Glutamatergic neuron (in vitro differentiated cells): ENCODE results near the gene TNS1. TPM values are rescaled to one million over a fixed set of nuclear protein-coding genes. Genes with fewer than 3 reads are reported as not detected.

Experiments
- DNase-seq: peaks from one replicate; pipeline ENCODE4 v3.0.0; 2022
- H3K27ac Mint-ChIP-seq: one replicate; pipeline ENCODE4 v1.8.0; 2020; ENCODE audit warnings: mild to moderate bottlenecking, mixed read lengths, inconsistent platforms; ENCODE audit not compliant: unreplicated experiment
- H3K27me3 Mint-ChIP-seq: one replicate; pipeline ENCODE4 v1.8.0; 2020; ENCODE audit warnings: mild to moderate bottlenecking, moderate library complexity, mixed read lengths, inconsistent platforms; ENCODE audit not compliant: unreplicated experiment
- H3K36me3 Mint-ChIP-seq: one replicate; pipeline ENCODE4 v1.8.0; 2020; ENCODE audit warnings: mild to moderate bottlenecking, mixed read lengths, inconsistent platforms; ENCODE audit not compliant: unreplicated experiment
- H3K4me1 Mint-ChIP-seq: one replicate; pipeline ENCODE4 v1.8.0; 2020; ENCODE audit warnings: mild to moderate bottlenecking, low read depth, mixed read lengths, inconsistent platforms; ENCODE audit not compliant: unreplicated experiment
- H3K4me3 Mint-ChIP-seq: one replicate; pipeline ENCODE4 v1.8.0; 2020; ENCODE audit warnings: mild to moderate bottlenecking, mixed read lengths, inconsistent platforms; ENCODE audit not compliant: unreplicated experiment
- H3K9me3 Mint-ChIP-seq: one replicate; pipeline ENCODE4 v1.8.0; 2020; ENCODE audit warnings: mild to moderate bottlenecking, moderate library complexity, mixed read lengths, inconsistent platforms; ENCODE audit not compliant: unreplicated experiment
- total RNA-seq: library from RNA; stranded (reverse); fragmentation: NEBNext Ultra II Directional; extraction: Animal tissue kit (Norgen Biotek cat#: 25700); gene quantifications from one replicate; pipeline ENCODE4 v1.2.1, GENCODE V29; 2021; ENCODE audit not compliant: unreplicated experiment
- TF ChIP-seq, protein P1 (sequence below): fragments of 200-600 bp; sonication (generic); IDR thresholded peaks from one replicate; pipeline ENCODE4 v1.5.0; 2021; ENCODE audit not compliant: partially characterized antibody, unreplicated experiment

TNS1 gene
- total RNA-seq, 1 donor from 2014 or later = 3.2 TPM

DNA sequence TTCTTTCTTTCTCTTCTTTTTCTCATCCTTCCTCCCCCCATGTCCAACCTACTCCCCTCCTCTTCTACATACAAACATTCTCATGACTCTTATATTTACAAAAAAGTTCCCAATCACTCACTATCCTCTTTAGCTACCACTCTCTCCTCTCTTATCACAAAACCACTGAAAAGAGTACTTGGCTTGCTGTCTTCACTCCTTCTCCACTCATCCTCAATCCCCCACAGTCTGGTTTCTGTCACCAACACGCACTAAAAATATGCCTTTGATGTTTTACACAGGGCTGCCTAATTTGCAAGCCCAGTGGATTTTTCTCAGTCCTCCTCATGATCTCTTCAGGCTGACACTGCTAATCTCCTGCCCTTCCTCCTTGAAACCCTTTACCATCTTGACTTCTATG, 159.5 kb downstream of the TNS1 start:
- Mint-ChIP-seq H3K27me3 (no peaks in the 10 kb centered on the region), H3K4me1 (no peaks in the 10 kb centered on the region), H3K9me3 (no peaks in the 10 kb centered on the region), H3K36me3 (no peaks in the 10 kb centered on the region), H3K4me3 (no peak overlapping the region), H3K27ac (no peak overlapping the region)
- TF ChIP-seq, protein P1, sequence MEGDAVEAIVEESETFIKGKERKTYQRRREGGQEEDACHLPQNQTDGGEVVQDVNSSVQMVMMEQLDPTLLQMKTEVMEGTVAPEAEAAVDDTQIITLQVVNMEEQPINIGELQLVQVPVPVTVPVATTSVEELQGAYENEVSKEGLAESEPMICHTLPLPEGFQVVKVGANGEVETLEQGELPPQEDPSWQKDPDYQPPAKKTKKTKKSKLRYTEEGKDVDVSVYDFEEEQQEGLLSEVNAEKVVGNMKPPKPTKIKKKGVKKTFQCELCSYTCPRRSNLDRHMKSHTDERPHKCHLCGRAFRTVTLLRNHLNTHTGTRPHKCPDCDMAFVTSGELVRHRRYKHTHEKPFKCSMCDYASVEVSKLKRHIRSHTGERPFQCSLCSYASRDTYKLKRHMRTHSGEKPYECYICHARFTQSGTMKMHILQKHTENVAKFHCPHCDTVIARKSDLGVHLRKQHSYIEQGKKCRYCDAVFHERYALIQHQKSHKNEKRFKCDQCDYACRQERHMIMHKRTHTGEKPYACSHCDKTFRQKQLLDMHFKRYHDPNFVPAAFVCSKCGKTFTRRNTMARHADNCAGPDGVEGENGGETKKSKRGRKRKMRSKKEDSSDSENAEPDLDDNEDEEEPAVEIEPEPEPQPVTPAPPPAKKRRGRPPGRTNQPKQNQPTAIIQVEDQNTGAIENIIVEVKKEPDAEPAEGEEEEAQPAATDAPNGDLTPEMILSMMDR = no peak
- DNase-seq = no peak

GRCh38 chr2:217842017-217842416, 160.8 kb downstream of the TNS1 start:
- Mint-ChIP-seq H3K4me1 (peaks cover 12% of the 10 kb centered on the region), H3K36me3 (no peaks in the 10 kb centered on the region), H3K27me3 (peaks cover 1% of the 10 kb centered on the region), H3K4me3 (no peak overlapping the region), H3K27ac (no peak overlapping the region), H3K9me3 (peaks cover 2% of the 10 kb centered on the region)
- TF ChIP-seq, protein P1 = no peak
- no peak for DNase-seq

DNA sequence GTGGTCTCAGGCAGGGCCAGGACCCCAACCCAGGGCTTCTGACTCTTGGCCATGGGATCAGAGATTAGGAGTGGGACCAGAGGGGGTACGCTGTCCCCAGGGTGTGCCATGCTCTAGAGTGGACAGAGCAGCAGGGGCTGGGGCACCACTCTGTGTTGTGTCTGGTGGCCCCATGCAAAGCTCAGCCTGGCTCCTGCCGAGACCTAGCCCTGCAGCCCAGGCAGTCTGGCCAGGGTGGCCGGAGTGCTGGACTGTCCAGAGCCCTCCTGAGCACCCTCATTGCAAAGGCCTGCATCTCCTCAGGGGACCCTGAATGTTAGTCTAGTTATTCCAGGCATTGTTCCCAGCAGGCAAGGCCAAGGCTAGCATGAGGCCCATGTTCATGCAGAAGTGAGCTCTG, 162.3 kb downstream of the TNS1 start:
- H3K27me3 Mint-ChIP-seq = peaks cover 4% of the 10 kb centered on the region
- H3K27ac Mint-ChIP-seq = no peak overlapping the region
- H3K4me3 Mint-ChIP-seq = no peak overlapping the region
- TF ChIP-seq, protein P1 = no peak
- H3K4me1 Mint-ChIP-seq = peaks cover 24% of the 10 kb centered on the region
- H3K9me3 Mint-ChIP-seq = peaks cover 2% of the 10 kb centered on the region
- DNase-seq = no peak
- H3K36me3 Mint-ChIP-seq = no peaks in the 10 kb centered on the region

GRCh38 chr2:217839750-217840107, 163.1 kb downstream of the TNS1 start:
- no peaks in the 10 kb centered on the region for H3K36me3 Mint-ChIP-seq
- no peak overlapping the region for H3K4me3 Mint-ChIP-seq
- no peak for DNase-seq
- TF ChIP-seq, protein P1 = no peak
- peaks cover 4% of the 10 kb centered on the region for H3K27me3 Mint-ChIP-seq
- H3K27ac Mint-ChIP-seq = no peak overlapping the region
- peaks cover 2% of the 10 kb centered on the region for H3K9me3 Mint-ChIP-seq
- peaks cover 25% of the 10 kb centered on the region for H3K4me1 Mint-ChIP-seq

DNA sequence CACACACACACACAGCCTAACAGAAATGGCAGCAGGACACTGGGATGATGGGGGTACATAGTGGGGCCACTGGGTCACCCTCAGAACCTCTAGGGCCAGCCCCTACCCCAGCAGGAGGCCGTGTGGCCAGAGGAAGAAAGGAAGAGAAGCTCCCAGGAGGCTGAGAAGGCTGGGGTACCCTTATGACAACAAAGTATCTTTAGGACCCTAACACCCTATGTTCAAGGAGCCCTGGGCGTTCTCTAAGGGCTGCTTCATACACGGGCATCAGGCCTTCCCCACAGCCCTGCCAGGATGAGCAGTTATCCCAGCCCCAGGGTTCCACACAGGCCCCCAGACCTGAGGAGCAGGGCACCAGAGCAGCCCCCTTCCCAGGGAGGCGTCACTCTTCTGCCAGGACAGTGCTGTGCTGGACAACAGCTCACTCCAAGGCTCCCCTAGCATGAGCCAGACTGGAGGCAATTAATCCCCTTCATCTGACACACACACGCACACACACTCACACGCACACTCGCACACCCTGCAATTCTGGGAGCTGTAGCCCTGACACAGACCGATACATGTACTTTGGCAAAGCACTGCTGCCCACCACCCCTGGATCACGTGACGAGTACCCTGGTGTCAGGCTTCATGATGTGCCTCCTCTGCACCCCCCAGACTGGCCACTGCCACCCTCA, 163.6 kb downstream of the TNS1 start:
- no peak for DNase-seq
- TF ChIP-seq, protein P1 = no peak
- H3K36me3 Mint-ChIP-seq = no peaks in the 10 kb centered on the region
- no peak overlapping the region for H3K4me3 Mint-ChIP-seq
- peaks cover 4% of the 10 kb centered on the region for H3K27me3 Mint-ChIP-seq
- no peak overlapping the region for H3K27ac Mint-ChIP-seq
- peaks cover 25% of the 10 kb centered on the region for H3K4me1 Mint-ChIP-seq
- peaks cover 2% of the 10 kb centered on the region for H3K9me3 Mint-ChIP-seq
